Ammon's horn (tissue), 1 donor: ENCODE measurements around the gene SCRN1.

Experiments used
- DNase-seq: peaks from one replicate; pipeline ENCODE4 v3.0.0-alpha.2; 2016; ENCODE audit warnings: low spot score

Gene SCRN1

DNA sequence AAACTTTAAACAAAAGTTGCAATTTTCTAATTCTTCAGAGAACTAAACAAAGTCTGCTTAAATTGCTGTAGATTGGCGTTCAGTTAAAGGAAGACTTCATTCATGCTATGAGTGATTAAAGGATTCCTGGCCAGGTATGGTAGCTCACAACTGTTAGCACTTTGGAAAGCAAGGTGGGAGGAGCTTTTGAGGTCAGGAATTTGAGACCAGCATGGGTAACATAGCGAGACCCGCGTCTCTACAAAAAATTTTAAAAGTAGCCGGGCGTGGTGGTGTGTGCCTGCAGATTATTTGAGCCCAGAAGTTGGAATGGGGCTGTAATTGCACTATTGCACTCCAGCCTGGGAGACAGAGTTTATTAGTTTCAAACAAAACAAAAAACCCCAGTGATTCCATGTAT, 13.5 kb upstream of the SCRN1 start:
- DNase-seq = no peak

- no peak for DNase-seq
These were observed 12.4 kb upstream of the SCRN1 start for GRCh38 chr7:30001998-30002397.

- DNase-seq = no peak
These were observed 8.9 kb upstream of the SCRN1 start for GRCh38 chr7:29998489-29998888.

DNA sequence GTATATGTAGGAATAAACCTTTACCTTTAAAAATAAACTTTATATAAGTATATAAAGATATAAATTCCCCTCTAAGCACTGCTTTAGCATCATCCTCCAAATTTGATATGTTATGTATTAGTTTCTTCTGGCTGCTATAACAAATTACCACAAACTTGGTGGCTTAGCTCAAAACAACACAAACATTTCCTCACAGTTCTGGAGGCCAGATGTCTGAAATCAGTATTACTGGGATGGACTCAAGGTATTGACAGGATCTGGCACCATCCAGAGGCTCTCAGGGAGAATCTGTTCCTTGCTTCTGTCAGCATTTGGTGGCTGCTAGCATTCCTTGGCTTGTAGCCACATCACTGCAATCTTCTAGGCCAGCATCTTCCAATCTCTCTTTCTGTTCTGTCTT, 6.7 kb upstream of the SCRN1 start:
- DNase-seq = no peak

DNA sequence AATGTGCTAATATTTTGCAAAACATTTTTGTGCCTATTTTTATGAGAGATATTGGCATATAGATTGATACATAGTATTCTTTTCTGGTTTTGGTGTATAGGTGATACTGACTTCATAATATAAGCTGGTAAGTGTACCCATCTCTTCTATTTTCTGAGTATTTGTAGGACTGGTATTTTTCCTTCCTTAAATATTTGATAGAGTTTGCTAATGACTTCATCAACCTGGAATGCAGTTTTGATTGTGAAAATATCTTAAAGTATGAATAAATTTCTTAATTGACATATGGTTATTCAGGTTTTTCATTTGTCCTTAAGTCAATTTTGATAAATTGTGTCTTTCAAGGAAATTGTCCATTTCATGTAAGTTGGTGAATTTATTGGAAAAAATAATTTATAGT, 6.1 kb upstream of the SCRN1 start:
- no peak for DNase-seq

DNA sequence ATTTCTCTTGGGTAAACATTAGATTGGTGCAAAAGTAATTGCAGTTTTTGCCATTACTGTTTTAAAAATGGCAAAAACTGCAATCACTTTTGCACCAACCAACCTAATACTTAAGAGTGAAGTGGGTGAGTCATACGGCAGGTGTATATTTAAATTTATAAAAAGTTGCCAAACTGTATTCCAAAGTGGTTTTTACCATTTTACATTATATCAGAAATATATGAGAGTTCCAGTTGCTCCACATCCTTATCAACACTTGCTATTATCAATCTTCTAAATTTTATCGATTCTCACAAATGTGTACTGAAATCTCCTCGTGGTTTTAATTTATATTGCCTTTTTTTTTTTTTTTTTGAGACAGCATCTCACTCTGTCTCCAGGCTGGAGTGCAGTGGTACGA, 3.5 kb upstream of the SCRN1 start:
- no peak for DNase-seq

DNA sequence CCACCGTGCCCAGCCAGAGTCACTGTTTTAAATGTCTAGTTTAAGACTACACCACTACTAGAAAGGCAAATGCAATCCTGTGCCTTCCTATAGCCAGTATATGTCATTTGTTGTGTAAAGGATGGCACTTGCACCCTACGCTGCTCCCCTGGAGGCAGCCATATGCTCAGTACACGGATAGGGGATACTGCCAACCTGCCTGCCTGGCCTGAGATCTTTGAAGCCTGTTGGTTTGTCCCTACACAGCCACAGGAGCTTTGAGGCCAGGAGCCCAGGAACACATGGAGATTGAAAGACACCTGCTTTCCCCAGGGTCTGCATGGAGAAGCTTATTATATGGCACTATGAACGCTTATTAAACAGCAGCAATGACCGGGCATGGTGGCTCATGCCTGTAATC, 2.3 kb upstream of the SCRN1 start:
- DNase-seq = no peak

GRCh38 chr7:29990931-29991330, 1.3 kb upstream of the SCRN1 start:
- no peak for DNase-seq

GRCh38 chr7:29988424-29989256, 961 bp downstream of the SCRN1 start:
- DNase-seq = peak; percentile 64

GRCh38 chr7:29987811-29988317, 1.7 kb downstream of the SCRN1 start:
- no peak for DNase-seq

GRCh38 chr7:29987083-29987482, 2.5 kb downstream of the SCRN1 start:
- DNase-seq = no peak

GRCh38 chr7:29980151-29980550, 9.4 kb downstream of the SCRN1 start:
- no peak for DNase-seq

DNA sequence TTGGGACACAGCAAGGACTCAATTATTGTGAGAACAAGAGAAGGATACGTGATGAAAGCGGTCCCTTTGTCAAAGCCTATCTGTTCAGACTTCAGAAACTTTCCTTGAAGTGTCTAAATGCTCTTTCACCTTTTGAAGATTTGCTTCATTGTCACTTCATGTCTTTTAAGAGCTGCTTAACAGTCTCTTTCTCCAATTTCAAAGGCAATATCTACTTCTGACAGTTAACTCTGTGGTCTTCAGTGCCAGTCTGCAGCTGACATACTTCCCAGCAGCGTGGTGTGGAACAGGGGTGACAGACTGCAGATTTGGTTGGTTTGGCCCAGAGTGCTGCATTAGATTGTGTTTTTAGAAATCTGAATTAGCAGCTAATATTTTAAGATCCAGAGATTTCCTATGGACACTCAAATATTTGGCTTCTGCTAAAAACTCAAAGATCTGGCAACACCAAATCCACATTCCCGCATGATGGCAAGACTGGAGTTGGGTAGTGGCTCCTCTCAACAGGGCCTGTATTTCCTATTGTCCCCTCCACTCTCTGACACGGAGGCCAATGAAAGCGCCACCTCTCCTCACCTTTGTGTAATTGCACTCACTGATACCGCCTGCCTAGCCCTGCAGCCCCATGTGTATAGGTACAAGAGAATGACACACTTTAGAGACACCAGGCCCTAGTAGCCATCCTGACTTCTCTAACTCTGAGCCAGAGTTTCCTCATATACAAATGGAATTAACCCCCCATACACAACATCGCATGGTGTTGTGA, 11.5 kb downstream of the SCRN1 start:
- no peak for DNase-seq

DNA sequence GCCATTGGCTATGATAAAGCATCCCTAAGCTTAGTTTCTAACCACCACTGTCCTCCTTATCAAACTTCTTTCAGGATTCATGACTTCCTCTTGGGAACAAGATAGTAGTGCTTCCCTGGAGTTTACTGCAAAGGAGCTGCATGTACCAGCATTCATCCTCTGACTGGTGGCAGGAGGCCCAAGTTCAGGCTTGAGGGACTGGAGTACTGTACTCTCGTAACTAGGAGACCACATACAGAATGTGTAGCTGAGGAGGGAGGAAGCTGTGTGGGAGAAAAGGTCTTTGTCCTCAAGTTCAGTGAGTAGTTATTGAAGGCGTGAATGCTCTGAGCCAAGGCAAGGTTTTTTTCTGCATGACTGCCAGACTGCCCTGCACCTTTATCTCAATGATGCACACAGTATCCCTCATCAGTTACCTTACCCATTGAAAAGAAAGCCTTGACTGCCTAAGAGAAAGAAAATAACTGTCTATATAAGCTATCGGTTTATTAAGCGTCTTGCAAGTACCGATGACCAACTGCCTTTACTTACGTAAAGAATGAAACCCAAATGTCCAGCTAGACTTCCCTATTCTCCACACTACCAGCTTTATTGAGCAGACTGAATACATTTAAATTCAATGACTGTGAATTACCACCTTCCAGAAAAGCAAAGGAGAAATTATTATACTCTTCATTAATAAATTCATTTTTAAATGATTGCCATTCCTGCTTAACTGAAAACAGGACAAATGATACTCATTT, 12.8 kb downstream of the SCRN1 start:
- peak; percentile 70 for DNase-seq

GRCh38 chr7:29976266-29976665, 13.3 kb downstream of the SCRN1 start:
- no peak for DNase-seq

GRCh38 chr7:29975561-29975960, 14.0 kb downstream of the SCRN1 start:
- no peak for DNase-seq

- DNase-seq = no peak
These were observed 15.3 kb downstream of the SCRN1 start for GRCh38 chr7:29974286-29974685.

- no peak for DNase-seq
These were observed 17.3 kb downstream of the SCRN1 start for GRCh38 chr7:29972315-29972669.

DNA sequence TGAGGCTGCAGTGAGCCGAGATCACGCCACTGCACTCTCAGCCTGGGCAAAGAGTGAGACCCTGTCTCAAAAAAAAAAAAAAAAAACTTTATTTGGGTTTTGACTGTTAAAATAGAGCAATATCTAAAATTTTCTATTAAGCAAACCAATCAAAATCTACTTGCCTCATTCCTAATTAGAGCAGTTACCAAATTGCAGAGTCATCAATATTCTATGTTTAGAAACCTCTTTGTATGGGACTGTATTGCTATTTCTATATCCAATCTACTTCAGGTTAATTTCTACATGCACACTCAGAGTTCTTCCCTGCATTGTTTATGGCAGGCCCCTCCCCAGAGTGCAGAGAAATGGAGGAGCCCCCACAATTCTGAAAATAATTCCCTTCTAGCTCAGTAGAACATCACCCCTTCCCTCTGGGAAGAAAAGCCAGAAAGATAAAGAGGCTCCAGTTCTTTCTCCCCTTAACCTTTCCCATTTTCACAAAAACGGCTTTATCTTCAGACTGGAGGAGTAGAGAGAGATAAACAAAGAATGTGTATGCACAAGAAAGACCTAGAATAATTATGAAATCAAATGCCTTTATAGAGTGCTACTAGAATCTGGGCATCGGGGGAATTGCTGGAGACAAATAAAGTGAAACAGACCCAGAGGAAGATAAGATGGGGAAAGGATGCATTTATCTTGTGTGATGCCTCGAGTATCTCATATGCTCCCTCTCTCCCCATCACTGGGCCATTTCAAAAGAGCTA, 17.9 kb downstream of the SCRN1 start:
- no peak for DNase-seq

DNA sequence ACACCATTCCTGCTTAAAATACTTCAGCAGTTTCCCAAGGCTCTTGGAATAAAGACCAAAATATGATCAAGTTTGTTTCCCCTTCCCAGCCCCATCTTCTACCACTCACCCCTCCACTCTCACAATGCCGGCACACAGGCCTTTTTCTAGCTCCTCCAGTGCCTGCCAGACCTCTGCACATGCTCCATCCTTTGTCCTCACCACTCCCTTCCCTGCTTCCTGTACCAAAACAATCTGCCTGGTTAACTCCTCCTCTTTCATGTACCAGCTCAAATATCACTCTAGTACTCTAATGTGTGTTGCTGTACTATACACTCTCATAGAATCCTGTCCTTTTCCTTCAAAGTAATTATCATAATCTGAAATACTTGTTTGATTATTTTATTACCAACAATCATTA, 19.4 kb downstream of the SCRN1 start:
- no peak for DNase-seq

DNA sequence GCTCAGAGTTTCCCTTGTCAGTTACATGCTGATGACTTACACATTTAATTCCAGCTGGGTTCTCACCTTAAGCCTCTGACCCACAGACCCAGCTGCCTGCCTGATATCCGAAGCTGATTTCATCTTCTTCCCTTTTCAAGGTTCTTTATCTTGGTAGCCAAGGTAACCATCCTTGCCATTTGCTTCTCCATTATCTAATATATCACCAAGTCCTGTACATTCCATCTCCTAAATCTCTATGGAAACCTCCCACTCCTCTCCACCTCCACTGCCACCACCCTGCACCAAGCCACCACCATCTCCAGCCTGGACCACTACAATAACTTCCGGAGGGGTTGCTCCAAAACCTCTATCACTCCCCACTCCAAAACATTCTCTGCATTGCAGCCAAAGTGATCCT, 19.9 kb downstream of the SCRN1 start:
- DNase-seq = no peak
